ENCODE measurements around the gene USP3.
A peak's percentile ranks its signal among the peaks of the same experiment; 100 is the strongest.

USP3 gene

DNA sequence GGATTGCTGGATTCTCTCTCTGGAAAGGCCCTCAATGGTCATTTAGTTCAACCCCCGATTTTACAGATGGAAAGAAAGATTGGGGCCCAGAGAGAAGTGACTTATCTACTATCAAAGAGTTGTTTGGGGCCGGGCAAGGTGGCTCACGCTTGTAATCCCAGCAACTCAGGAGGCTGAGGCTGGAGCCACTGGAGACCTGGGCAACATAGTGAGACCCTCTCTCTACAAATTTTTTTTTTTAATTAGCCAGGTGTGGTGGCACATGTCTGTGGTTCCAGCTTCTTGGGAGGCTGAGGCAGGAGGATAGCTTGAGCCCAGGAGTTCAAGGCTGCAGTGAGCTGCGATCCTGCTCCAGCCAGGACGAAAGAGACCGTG, 5.2 kb upstream of the USP3 start:
- DNase-seq: no peak

DNA sequence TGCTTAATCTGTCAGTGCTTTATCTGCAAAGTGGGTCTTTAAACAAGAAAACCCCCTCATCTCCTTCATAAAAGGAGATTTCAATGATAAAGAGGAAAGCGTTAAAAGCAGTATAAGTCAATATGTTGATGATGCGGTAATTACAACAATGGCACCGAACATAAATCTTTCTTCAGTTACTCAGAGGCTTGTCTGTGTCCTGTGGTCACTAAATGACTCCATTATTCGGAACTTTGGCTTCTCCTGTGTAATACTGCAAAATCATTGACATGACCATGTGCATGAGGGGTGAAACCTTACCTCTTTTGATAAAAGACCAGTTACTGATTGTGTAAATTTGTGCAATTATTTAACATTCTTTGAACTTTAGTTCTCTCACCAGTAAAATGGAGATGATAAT, 4.8 kb upstream of the USP3 start:
- no peak for DNase-seq

DNA sequence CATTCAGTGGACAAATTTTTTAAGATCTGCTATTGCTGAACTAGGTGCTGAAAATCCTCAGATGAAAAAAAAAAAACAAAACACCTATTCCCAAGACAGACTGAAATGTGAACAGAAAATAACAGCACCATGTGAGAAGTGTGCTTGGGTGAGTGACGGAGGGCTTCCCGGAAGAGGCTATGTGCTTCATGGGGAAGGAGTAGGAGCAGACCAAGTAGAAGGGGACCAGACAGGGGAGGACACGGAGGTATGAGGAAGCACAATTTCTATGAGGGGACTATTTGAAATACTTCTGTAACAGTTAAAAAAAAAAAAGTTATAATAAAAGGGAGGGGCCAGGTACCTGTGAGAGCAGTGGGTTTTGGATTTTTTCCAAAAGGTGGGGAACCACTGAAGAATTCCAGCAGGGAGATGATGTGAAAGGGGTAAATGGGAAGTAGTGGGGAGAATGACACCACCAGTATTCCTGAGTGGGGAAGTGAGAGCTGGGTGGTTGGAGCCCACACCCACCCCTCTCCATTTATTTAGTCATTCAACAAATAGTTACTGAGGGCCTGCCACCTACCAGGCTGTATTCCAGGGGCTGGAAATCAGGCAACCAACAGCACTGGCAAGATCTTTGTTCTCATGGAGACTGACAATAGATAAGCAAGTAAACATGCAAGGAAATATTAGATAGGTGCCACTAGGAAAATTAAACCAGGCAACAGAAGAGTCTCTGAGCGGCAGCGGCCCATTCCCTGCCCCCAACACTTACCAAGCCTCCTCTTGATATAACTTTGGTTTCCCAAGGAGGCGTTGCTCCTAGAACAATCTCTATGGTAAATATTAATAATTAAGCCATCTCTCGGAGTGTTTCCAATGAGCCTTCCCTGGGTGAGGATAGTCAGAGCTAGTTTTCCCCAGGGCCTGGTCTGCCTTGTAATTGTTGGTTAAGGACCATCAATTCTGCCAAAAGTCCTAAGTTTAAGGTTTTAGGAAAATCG, 3.8 kb upstream of the USP3 start:
- DNase-seq: no peak

- DNase-seq: peak; percentile 46
Measured at GRCh38 chr15:63501256-63502089, 2.9 kb upstream of the USP3 start.

DNA sequence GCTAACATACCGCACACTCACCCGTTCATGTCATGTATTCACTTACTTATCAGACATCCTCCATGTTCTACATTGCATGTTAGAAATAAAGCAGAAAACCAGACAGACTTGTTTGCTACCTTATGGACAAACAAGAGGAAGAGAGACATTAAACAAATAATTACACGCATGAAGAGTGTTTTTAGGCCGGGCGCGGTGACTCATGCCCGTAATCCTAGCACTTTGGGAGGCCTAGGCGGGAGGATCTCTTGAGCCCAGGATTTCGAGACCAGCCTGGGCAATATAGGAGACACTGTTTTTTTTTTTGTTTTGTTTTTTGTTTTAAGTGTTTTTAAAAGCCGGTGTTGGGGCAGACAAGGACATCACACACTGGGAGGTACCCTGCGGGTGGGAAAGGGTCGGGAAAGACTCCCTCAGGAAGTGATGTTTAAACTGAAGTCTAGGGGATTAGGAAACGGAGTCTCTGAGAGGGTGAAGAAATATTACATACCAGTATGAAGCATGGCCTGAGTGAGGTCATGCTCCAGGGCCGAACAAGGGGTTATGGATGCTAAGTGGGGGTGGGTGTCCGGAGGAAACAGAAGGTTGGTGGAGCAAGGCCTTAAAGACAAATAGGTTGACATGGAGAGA, 2.1 kb upstream of the USP3 start:
- no peak for DNase-seq

- peak; percentile 37 for DNase-seq
Measured at GRCh38 chr15:63502843-63503738, 1.3 kb upstream of the USP3 start.

- DNase-seq: peak; percentile 75
Measured at GRCh38 chr15:63503739-63504246, 600 bp upstream of the USP3 start.

GRCh38 chr15:63504979-63505841, 817 bp downstream of the USP3 start:
- DNase-seq: peak; percentile 21

GRCh38 chr15:63505842-63506222, 1.4 kb downstream of the USP3 start:
- no peak for DNase-seq

- no peak for DNase-seq
Measured at GRCh38 chr15:63506537-63507035, 2.2 kb downstream of the USP3 start.

- DNase-seq: no peak
Measured at GRCh38 chr15:63507878-63508818, 3.8 kb downstream of the USP3 start.

DNA sequence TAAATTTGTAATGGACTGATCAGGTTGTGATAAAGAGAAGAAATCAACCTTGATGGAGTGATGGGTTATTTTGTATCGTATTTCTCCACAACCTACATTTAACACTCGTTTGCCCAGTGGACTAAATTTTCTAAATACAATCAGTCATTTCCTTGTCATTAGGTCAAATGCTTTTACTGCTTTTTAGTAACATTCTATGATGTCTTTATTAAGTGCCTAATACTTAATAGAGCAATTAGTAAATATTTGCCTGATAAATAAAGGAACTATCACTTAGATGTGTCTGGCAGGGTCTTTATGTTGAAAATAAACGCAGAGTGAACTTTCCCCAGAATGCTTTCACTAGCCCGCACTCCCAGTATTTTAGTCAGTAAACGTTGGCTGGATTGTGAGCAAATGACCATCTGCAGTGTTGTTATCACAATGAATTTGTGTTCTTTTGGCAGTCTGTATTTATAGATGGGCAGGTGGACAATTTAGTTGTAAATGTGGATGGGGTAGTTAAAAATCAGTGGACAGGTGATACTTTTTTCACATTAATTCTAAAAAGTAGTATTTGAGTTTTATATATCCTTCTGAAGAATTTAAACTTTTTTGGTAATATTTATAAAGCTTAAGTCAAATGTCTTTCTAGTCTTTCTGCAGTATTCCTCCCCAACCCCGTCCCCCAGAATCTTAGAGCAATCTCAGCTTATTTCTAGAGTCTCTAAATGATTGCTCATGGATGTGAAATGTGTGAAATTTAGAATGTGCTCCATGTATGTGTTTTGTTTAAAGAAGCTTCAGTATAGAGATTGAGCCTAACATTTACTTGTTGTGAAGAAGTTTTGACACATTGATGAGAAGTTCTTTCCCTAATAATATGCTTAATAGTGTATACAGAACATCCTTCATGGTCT, 4.9 kb downstream of the USP3 start:
- no peak for DNase-seq

- no peak for DNase-seq
Measured at GRCh38 chr15:63509955-63510940, 5.9 kb downstream of the USP3 start.

DNA sequence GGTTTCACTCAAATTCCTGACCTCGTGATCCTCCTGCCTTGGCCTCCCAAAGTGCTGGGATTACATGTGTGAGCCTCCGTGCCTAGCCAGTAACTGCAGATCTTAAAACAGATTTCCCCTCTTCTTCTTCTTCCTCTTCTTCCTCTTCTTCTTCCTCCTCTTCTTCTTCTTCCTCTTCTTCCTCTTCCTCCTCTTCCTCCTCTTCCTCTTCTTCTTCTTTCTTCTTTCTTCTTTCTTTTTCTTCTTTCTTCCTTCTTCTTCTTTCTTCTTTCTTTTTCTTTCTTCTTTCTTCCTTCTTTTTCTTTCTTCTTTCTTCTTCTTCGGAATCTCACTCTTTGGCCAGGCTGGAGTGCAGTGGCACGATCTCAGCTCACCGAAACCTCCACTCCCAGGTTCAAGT, 7.8 kb downstream of the USP3 start:
- DNase-seq: no peak

DNA sequence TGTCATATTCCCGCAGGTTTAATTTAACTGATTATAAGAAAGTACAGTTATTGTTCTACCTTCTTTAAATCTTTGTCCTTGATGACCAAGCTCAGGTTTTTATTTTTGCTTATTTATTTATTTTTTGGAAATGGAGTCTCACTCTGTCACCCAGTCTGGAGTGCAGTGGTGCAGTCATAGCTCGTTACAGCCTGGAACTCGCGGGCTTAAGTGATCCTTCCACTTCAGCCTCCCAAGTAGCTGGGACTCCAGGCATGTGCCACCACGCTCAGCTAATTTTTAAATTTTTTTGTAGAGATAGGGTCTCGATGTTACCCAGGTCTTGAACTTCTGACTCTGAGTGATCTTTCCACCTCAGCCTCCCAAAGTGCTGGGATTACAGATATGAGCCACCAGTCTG, 8.9 kb downstream of the USP3 start:
- DNase-seq: no peak

DNA sequence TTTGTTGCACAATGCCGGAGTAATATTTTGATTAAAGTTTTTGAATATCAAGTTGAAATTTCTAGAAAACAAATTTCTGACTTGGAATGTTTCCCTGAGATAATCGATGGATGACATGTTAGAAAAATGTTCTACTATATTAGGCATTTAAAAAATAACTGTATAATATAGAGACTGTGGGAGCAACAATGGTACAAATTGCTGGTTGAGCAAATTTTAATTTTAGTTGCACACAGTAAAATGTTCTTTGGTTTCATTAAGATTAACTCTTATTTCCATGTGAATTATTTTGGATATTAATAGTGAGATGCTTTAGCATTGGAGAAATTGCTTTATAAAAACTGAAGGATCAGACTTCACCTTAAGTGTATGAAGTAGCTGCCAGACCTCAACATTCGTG, 9.3 kb downstream of the USP3 start:
- no peak for DNase-seq

DNA sequence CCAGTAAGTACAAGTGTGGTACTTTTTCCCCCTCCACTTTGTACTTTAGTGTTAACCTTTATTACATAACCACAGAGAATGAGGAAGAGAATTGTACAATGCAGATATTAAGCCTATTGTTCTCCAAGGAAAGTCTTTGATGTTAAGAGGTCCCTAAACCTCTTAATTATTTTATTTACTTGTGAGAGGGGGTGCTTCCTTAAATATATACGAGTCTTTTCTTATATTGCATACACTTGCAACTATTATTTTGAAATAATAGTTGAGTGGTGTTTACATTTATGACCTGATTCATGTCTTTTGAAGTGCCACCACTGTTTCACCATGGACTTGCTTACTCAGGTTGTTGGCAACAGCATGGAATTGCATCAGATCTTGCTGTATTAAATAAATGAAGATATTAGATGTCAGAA, 10.1 kb downstream of the USP3 start:
- no peak for DNase-seq

All from effector CD8-positive, alpha-beta T cell (primary cell).